ENCODE measurements around the gene LSAMP.

Gene LSAMP

DNA sequence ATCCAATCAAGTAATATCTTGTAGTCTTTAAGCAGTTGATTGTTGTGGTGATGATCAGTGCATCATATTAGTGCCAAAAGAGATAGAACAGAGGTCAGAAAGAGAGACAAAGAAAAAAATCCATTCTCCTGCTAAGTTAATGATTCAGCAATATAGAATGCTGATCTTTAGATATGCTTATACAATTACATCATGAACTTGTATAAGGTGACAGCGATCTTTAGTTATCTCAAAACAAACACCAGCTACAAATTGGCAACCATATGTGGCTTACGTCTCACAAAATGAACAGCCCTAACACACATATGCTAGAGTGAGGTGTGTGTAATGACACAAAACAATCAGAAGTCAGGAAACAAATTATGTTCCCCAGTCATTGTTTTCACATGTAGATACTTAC is 12.5 kb downstream of the LSAMP start:
- no peak for DNase-seq (ENCODE audit: low read depth in 2 of 2, low spot score in 1 of 2)

DNA sequence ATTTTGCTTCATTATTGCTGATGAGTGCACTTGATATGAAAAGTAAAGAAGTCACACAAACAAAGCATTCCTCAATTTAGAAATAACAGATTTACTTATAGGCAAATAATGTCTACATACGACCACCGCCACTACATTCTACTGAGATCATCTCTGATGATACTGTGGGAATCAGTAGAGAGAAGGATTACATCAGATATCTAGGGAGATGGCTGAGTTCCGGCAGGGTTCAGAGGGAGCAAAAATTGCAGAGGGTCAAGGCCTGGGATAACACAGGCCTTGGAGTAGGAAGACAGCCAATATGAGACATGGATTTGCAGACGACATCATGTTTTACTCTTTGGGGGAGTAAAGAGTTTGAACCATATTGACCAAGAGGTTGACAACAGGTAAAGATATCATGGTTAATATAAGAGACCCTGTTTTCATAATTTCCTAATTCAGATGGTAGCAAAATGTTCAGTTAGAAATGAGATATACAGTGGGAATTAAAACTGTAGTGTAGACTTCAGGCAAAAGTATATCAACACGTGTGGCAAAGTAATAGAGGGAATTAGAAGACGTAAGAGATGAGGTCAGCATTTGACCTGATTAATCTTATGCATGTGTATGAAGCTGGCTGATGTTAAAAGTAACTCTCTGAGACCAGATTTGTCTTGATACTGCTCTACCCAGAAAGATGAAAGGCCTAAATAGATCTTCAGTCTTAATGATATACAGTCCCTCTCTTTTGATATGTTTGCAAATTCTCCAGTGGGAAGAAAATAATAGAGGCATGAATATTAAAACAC is 15.6 kb downstream of the LSAMP start:
- no peak for DNase-seq (ENCODE audit: low read depth in 2 of 2, low spot score in 1 of 2)

DNA sequence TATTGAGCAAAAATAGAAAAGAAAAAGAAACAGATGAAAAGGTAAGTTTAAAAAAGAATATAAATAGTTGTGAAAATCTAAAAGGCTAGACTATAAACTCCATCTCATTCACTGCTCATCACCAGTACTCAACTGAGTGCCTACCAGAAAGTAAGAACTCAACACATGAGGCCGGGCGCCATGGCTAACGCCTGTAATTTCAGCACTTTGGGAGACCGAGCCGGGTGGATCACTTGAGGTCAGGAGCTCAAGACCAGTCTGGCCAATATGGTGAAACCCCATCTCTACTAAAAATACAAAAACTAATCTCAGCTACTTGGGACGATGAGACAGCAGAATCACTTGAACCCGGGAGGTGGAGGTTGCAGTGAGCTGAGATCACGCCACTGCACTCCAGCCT is 19.3 kb downstream of the LSAMP start:
- no peak for DNase-seq (ENCODE audit: low read depth in 2 of 2, low spot score in 1 of 2)

DNA sequence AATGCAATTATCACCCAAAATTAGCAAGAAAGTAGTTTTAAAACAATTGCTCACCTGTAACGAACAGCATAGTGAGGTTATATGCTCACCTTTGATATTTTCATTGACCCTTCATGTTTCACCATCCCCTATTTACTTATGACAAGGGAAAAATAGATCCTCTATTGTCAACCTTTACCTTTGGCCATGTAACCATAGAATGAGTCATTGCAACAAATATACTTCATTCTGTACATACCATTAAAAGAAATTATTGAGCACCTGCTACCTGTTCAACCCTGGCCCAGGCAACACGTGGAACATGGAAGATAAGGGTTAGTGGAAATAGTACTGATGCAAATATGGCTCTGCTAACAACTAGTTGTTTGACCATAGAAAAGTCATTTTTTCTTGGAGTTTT is 20.2 kb downstream of the LSAMP start:
- DNase-seq (ENCODE audit: low read depth in 2 of 2, low spot score in 1 of 2) = no peak

GRCh38 chr3:116423945-116424344 is 21.3 kb downstream of the LSAMP start:
- DNase-seq (ENCODE audit: low read depth in 2 of 2, low spot score in 1 of 2) = no peak

DNA sequence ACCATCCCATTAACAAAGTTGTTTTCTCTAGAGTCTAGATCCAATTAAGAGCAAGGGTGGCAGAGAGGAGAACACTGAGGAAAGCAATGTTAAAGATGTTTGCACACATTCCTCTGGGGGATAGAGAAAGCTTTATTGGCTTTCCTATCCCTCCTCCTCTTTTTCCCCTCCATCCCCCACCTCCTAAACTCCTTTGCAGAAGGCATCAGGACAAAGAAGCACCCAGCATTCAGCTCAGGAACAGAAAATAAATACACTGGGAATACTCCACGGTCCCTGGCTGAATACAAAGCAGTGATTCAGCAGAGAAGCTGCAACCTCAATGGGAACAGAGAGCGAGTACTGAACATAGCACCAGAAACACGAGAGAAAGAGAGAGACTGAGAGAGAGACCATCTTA is 21.9 kb downstream of the LSAMP start:
- DNase-seq (ENCODE audit: low read depth in 2 of 2, low spot score in 1 of 2) = no peak

- no peak for DNase-seq (ENCODE audit: low read depth in 2 of 2, low spot score in 1 of 2)
Observed at GRCh38 chr3:116417151-116417550, 28.1 kb downstream of the LSAMP start.

DNA sequence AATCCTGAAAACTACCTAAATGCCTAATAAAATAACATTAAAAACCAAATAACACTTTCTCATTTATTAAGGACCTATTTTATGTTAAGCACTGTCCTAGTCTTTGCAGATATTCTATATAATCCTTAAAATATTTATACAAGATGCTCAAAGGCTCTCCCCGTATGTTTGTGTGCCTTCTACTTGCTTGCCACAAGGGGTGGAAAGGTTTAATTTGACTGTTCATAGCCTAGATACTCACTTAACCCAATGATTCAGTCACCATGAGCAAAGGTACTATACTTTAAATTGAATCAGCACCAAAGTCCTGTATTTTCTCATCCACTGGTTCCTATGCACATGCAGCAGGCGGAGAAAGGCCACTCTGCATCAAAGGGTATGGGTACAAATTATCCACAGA is 32.0 kb downstream of the LSAMP start:
- no peak for DNase-seq (ENCODE audit: low read depth in 2 of 2, low spot score in 1 of 2)

GRCh38 chr3:116408473-116408872 is 36.8 kb downstream of the LSAMP start:
- DNase-seq (ENCODE audit: low read depth in 2 of 2, low spot score in 1 of 2) = no peak

DNA sequence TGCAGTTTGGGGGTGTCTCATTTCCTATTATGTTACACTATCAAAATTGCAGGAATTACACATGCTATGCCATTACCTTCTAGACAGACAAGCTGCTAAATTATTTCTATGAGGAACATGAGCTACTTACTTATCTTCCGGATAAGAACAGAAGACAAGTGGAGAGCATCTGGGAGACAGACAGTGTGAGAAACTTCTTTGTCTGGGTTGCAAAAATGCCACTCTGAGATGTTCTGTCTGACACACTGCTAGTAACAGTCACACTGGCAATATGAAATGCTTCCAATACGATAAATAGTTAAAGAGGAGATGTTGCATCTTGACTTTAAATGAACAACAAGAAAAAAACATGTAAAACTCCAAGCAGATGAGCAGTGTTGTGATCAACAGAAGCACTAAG is 40.1 kb downstream of the LSAMP start:
- no peak for DNase-seq (ENCODE audit: low read depth in 2 of 2, low spot score in 1 of 2)

DNA sequence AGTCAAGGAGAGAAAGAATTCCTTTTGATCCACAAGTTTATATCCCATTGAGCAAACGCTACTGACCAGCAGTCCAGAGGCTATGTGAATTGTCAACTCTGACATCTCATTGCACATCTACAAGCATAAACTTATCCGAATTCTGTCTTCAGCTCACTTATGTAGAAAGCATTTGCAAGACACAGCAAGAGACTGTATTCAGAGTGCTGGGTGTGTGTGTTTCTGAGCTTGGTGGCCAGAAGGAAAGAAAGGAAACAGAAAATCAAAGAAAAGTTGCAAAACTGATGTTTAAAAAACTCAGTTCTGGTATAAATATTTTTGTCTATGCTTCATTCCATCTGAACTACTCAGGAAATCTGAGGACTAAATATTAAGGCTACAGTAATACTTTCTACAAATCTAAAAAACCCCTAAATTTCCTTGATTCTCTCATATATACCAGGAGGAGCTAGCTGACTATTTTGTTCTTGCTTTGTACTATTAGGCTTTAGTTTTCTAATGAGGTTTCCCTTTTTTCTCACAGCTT is 45.5 kb downstream of the LSAMP start:
- DNase-seq (ENCODE audit: low read depth in 2 of 2, low spot score in 1 of 2) = no peak

- DNase-seq (ENCODE audit: low read depth in 2 of 2, low spot score in 1 of 2) = no peak
Observed at GRCh38 chr3:116394365-116394764, 50.9 kb downstream of the LSAMP start.

DNA sequence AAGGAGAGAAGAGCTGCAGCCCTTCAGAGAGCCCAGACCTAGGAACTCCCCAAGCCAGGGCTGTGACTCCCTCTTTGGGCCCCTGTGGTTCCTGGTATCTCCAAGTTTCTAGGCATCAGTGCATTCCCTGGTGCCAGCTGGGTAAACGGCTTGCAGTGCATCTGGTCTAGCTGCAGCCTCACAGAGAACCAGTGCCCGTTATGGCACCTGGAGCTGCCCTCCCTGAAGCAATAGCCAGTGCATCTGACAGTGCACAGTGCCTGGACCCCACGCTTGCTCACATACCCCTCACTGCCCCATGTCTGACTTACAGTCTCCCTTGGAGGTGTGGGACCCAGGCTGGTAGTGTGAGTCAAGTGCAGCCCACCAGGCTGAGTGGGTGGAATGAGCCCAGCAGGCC is 52.1 kb downstream of the LSAMP start:
- no peak for DNase-seq (ENCODE audit: low read depth in 2 of 2, low spot score in 1 of 2)

GRCh38 chr3:116392291-116392690 is 53.0 kb downstream of the LSAMP start:
- no peak for DNase-seq (ENCODE audit: low read depth in 2 of 2, low spot score in 1 of 2)

- DNase-seq (ENCODE audit: low read depth in 2 of 2, low spot score in 1 of 2) = no peak
Observed at GRCh38 chr3:116391296-116392201, 53.7 kb downstream of the LSAMP start.

DNA sequence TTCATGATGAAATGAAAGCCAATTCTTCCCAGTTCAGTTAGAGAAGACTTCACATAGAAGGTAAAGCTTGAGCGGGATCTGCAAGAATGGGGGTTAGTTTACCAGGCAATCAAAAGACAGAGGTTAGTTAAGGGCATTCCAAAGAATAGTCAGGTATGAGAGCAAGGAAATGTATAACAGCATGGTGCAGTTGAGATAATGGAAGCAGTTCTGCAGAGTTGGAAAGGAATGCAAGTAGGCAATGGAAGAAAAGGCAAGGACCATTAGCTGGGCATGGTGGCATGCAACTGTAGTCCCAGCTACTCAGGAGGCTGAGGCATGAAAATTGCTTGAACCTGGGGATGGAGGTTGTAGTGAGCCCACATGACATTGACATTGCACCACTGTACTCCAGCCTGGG is 55.0 kb downstream of the LSAMP start:
- DNase-seq (ENCODE audit: low read depth in 2 of 2, low spot score in 1 of 2) = no peak

DNA sequence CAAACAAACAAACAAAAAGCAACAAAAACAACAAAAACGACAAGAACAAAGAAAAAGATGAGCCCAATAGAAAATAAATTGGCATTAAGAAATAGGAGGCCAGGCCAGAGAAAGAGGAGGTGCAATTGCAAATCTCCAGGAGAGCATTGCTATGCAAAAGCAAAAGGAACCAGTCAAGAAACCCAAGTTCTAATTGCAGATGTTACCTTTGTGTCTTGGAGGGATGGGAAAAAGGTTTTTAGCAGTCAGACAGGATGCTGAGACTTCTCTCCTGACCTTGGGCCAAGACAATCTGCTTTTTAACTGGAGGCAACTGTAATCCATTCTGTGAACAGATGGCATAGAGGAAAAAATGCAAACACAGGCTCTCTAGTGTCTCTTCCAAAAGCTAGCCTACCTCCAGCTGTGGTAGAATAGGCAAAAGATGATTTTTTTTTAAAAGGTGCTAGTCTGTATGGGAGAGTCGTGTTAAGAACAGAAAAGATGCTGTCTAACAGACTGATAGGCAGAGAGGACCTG is 56.4 kb downstream of the LSAMP start:
- no peak for DNase-seq (ENCODE audit: low read depth in 2 of 2, low spot score in 1 of 2)

DNA sequence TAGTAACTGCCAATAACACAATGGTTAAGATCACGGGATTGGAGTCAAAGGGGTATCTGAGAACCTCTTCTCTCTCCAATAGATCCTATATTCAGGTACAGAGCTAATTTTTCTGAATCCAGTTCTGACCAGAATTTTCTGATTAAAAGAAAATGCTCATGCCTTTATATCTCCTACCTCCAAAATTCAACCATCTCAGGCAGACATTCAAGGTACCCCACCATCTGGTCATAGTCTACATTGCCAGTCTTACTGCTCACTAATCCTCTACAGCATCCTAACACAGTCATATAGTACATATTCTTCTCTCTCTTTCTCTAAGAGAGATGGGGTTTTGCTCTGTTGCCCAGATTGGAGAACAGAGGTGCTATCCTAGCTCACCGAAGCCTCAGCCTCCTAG is 59.1 kb downstream of the LSAMP start:
- no peak for DNase-seq (ENCODE audit: low read depth in 2 of 2, low spot score in 1 of 2)

GRCh38 chr3:116384717-116385116 is 60.6 kb downstream of the LSAMP start:
- no peak for DNase-seq (ENCODE audit: low read depth in 2 of 2, low spot score in 1 of 2)

- DNase-seq (ENCODE audit: low read depth in 2 of 2, low spot score in 1 of 2) = no peak
Observed at GRCh38 chr3:116378077-116378476, 67.2 kb downstream of the LSAMP start.

- no peak for DNase-seq (ENCODE audit: low read depth in 2 of 2, low spot score in 1 of 2)
Observed at GRCh38 chr3:116374901-116375300, 70.4 kb downstream of the LSAMP start.
